Measurements from ENCODE around the gene KCNIP3.

Gene KCNIP3

GRCh38 chr2:95301876-95302641 is 4.9 kb downstream of the KCNIP3 start:
- Histone ChIP-seq H3K4me1 (no peaks in the 10 kb centered on the region), H3K4me3 (ENCODE audit: low read depth, low read length) (no peak overlapping the region), H3K9me3 (no peaks in the 10 kb centered on the region), H3K36me3 (no peaks in the 10 kb centered on the region), H3K27me3 (no peaks in the 10 kb centered on the region)
- DNase-seq, result no peak
- TF ChIP-seq, protein P1, sequence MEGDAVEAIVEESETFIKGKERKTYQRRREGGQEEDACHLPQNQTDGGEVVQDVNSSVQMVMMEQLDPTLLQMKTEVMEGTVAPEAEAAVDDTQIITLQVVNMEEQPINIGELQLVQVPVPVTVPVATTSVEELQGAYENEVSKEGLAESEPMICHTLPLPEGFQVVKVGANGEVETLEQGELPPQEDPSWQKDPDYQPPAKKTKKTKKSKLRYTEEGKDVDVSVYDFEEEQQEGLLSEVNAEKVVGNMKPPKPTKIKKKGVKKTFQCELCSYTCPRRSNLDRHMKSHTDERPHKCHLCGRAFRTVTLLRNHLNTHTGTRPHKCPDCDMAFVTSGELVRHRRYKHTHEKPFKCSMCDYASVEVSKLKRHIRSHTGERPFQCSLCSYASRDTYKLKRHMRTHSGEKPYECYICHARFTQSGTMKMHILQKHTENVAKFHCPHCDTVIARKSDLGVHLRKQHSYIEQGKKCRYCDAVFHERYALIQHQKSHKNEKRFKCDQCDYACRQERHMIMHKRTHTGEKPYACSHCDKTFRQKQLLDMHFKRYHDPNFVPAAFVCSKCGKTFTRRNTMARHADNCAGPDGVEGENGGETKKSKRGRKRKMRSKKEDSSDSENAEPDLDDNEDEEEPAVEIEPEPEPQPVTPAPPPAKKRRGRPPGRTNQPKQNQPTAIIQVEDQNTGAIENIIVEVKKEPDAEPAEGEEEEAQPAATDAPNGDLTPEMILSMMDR (IDR thresholded peaks at IDR 0.05; ENCODE audit: low read depth, low read length), result no peak

- H3K4me1 ChIP-seq, result no peaks in the 10 kb centered on the region
- no peak for DNase-seq
- TF ChIP-seq, protein P1 (IDR thresholded peaks at IDR 0.05; ENCODE audit: low read depth, low read length), result no peak
- H3K4me3 ChIP-seq (ENCODE audit: low read depth, low read length), result no peak overlapping the region
- no peaks in the 10 kb centered on the region for H3K9me3 ChIP-seq
- no peaks in the 10 kb centered on the region for H3K36me3 ChIP-seq
- H3K27me3 ChIP-seq, result no peaks in the 10 kb centered on the region
Measured at GRCh38 chr2:95303191-95303919, 6.2 kb downstream of the KCNIP3 start.

DNA sequence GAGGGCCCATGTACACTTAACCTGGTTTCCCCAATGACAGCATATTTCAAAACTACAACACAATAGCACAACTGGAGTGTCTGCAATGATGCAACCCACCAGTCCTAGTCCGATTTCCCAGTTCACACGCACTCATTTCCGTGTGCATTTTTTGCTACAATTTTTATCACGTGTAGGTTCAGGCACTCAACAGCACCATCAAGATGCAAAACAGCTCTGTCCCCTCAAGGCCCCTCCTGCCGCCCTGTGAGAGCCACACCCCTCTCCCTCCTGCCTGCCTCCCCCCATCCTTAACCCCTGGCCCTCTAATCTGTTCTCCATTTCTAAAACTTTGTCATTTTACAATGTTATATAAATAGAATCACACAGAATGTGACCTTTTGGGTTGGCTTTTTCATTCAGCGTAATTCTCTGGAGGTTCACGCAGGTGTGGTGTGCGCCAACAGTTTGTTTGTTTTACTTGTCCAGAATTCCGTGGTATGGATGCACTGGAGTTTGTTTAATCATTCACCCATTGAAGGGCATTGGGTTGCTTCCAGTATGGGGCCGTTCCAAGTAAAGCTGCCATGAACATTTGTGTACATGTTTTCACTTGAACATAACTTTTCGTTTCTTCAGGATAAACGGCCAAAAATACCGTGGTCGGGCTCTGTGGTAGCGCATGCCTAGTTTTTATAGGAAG is 8.4 kb downstream of the KCNIP3 start:
- Histone ChIP-seq H3K4me3 (ENCODE audit: low read depth, low read length) (no peak overlapping the region), H3K9me3 (no peaks in the 10 kb centered on the region), H3K27me3 (no peaks in the 10 kb centered on the region), H3K4me1 (no peaks in the 10 kb centered on the region), H3K36me3 (no peaks in the 10 kb centered on the region)
- no peak for DNase-seq
- TF ChIP-seq, protein P1 (IDR thresholded peaks at IDR 0.05; ENCODE audit: low read depth, low read length), result no peak

GRCh38 chr2:95306336-95306895 is 9.3 kb downstream of the KCNIP3 start:
- H3K27me3 ChIP-seq, result no peaks in the 10 kb centered on the region
- no peaks in the 10 kb centered on the region for H3K4me1 ChIP-seq
- DNase-seq, result no peak
- TF ChIP-seq, protein P1 (IDR thresholded peaks at IDR 0.05; ENCODE audit: low read depth, low read length), result no peak
- no peak overlapping the region for H3K4me3 ChIP-seq (ENCODE audit: low read depth, low read length)
- H3K36me3 ChIP-seq, result no peaks in the 10 kb centered on the region
- no peaks in the 10 kb centered on the region for H3K9me3 ChIP-seq

- H3K4me1 ChIP-seq, result no peaks in the 10 kb centered on the region
- H3K27me3 ChIP-seq, result no peaks in the 10 kb centered on the region
- no peaks in the 10 kb centered on the region for H3K36me3 ChIP-seq
- no peak overlapping the region for H3K4me3 ChIP-seq (ENCODE audit: low read depth, low read length)
- TF ChIP-seq, protein P1 (IDR thresholded peaks at IDR 0.05; ENCODE audit: low read depth, low read length), result no peak
- DNase-seq, result no peak
- no peaks in the 10 kb centered on the region for H3K9me3 ChIP-seq
Measured at GRCh38 chr2:95307036-95307435, 9.9 kb downstream of the KCNIP3 start.

Data from BE2C (cell line).